ENCODE measurements around the gene CNTNAP4. TPM values are rescaled to one million over a fixed set of nuclear protein-coding genes. Genes with fewer than 3 reads are reported as not detected.

CNTNAP4 gene
- total and polyA plus RNA-seq, 10 of the 15 experiments (the other 5 are each of a cell fraction or from before 2014, with no cell fraction given), result 0.45 to 1.9 (median 0.90) TPM

GRCh38 chr16:76527244-76527643 lies 250.0 kb downstream of the CNTNAP4 start:
- H3K9me3 ChIP-seq (replicated peaks; ENCODE audit: control insufficient read depth, insufficient read depth, low read length), result no peaks in the 10 kb centered on the region
- DNase-seq (ENCODE audit: low read depth, low spot score), result no peak
- ChIA-PET SMC1A (ENCODE audit: uncharacterized antibody, unreplicated experiment) (no interaction called here), CTCF (no interaction called here), RAD21 (ENCODE audit: unreplicated experiment) (no interaction called here), POLR2A (no interaction called here)
- intact Hi-C loops (cut with micrococcal nuclease; ENCODE audit: unreplicated experiment), result no loop called here
- in situ Hi-C loops (cut with MboI), result no loop called here
- no peak for ATAC-seq
- no peaks in the 10 kb centered on the region for H3K27me3 ChIP-seq (replicated peaks in 1 of 2; ENCODE audit: control insufficient read depth in 2 of 2, insufficient read depth in 2 of 2, low read length in 1 of 2)
- no peaks in the 10 kb centered on the region for H4K20me1 ChIP-seq (ENCODE audit: control insufficient read depth, insufficient read depth)
- H3K79me2 ChIP-seq (ENCODE audit: control insufficient read depth, insufficient read depth, low read length), result no peaks in the 10 kb centered on the region
- no peak overlapping the region for H3K4me3 ChIP-seq
- H2AFZ ChIP-seq (ENCODE audit: control insufficient read depth, low read depth, low read length), result no peak overlapping the region
- FAIRE-seq, result no peak
- H3K4me1 ChIP-seq (ENCODE audit: control insufficient read depth, insufficient read depth, low read length), result no peaks in the 10 kb centered on the region
- WGBS (ENCODE audit: insufficient coverage, insufficient replicate concordance, low lambda C conversion rate, missing lambda C conversion rate), result 38% methylated on average over 5 of the region's 5 CpGs
- no peaks in the 10 kb centered on the region for H3K36me3 ChIP-seq (ENCODE audit: control insufficient read depth in 2 of 2, insufficient read depth in 2 of 2, low read length in 1 of 2)
- no TSS peak for BruUV-seq (replicated peaks)
- H3K4me2 ChIP-seq (ENCODE audit: control insufficient read depth, insufficient read depth), result no peak overlapping the region
- no peak overlapping the region for H3K9ac ChIP-seq (ENCODE audit: control insufficient read depth, insufficient read depth, low read length)
- TF ChIP-seq SMC3 (IDR thresholded peaks at IDR 0.05; ENCODE audit: borderline replicate concordance, low read length) (no peak), SP1 (IDR thresholded peaks at IDR 0.05; ENCODE audit: low read depth, low read length) (no peak), CREB1 (IDR thresholded peaks at IDR 0.05; ENCODE audit: low read depth) (no peak), REST (IDR thresholded peaks at IDR 0.05; ENCODE audit: low read depth, low read length) (no peak), TAF1 (IDR thresholded peaks at IDR 0.05; ENCODE audit: borderline replicate concordance, low read depth, low read length) (no peak), POLR2AphosphoS2 (IDR thresholded peaks at IDR 0.05; ENCODE audit: low read depth, low read length) (no peak), ZNF384 (IDR thresholded peaks at IDR 0.05; ENCODE audit: borderline replicate concordance, low read depth, low read length) (no peak), EZH2 (IDR thresholded peaks at IDR 0.05; ENCODE audit: borderline replicate concordance, control insufficient read depth, low read depth, low read length) (no peak), KDM1A (IDR thresholded peaks at IDR 0.05; ENCODE audit: borderline replicate concordance) (no peak), NFYB (IDR thresholded peaks at IDR 0.05; ENCODE audit: insufficient read depth, low read depth, low read length) (no peak), MEF2A (IDR thresholded peaks at IDR 0.05; ENCODE audit: insufficient read depth, low read depth, low read length) (no peak), BACH1 (IDR thresholded peaks at IDR 0.05; ENCODE audit: borderline replicate concordance) (no peak), BCLAF1 (IDR thresholded peaks at IDR 0.05) (no peak)
- TF ChIP-seq, protein P1, sequence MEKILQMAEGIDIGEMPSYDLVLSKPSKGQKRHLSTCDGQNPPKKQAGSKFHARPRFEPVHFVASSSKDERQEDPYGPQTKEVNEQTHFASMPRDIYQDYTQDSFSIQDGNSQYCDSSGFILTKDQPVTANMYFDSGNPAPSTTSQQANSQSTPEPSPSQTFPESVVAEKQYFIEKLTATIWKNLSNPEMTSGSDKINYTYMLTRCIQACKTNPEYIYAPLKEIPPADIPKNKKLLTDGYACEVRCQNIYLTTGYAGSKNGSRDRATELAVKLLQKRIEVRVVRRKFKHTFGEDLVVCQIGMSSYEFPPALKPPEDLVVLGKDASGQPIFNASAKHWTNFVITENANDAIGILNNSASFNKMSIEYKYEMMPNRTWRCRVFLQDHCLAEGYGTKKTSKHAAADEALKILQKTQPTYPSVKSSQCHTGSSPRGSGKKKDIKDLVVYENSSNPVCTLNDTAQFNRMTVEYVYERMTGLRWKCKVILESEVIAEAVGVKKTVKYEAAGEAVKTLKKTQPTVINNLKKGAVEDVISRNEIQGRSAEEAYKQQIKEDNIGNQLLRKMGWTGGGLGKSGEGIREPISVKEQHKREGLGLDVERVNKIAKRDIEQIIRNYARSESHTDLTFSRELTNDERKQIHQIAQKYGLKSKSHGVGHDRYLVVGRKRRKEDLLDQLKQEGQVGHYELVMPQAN (conservative IDR thresholded peaks at IDR 0.05), result no peak
- H3K27ac ChIP-seq (ENCODE audit: control insufficient read depth, insufficient read depth), result no peak overlapping the region

All from GM12878 (cell line).